Hepatocyte (in vitro differentiated cells): ENCODE data around the gene AKR7A2.

Experiments used
- CTCF ChIP-seq: fragments of 200-600 bp; sonication (generic); IDR thresholded peaks from 2 replicates; pipeline ENCODE4 v1.5.1; 2016; ENCODE audit warnings: antibody characterized with exemption, mild to moderate bottlenecking; ENCODE audit not compliant: poor library complexity
- EZH2phosphoT487 ChIP-seq: fragments of 200-600 bp; sonication (generic); IDR thresholded peaks from one replicate; pipeline ENCODE4 v1.6.1; 2018; ENCODE audit warnings: antibody characterized with exemption, mild to moderate bottlenecking, low read depth, moderate library complexity; ENCODE audit not compliant: unreplicated experiment, severe bottlenecking

GRCh38 chr1:19332832-19333231 lies 20.9 kb upstream of the AKR7A2 start:
- TF ChIP-seq EZH2phosphoT487 (no peak), CTCF (no peak)
